Measurements from ENCODE around the gene DSCAM.
"Not testable (repeated sequence)": the region's sequence is repeated elsewhere in the genome, so short reads cannot be mapped to it uniquely, and the experiment has no call there.

Gene DSCAM

DNA sequence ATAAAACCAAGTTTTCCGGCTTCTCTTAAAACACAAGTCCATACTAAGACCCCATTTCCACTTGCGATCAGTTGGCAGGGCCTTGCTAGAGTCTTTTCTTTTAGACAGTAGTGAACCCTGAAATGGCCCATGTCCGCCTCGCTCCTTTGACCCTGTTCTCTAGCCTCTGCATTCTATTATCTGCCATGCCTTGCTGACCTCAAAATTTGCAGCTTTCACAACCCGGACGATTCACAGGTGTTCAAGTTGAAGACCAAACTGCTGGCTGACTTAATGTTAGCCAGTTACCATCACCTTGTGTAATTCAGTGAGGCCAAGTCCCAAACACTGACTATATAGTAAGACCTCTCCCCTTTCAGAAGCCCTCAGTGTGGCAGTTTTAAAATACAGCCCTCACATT is 805.5 kb downstream of the DSCAM start:
- Histone ChIP-seq H4K20me1 (ENCODE audit: insufficient read depth, low read length) (no peaks in the 10 kb centered on the region), H3K4me2 (ENCODE audit: low read length) (no peak overlapping the region), H3K4me1 (ENCODE audit: insufficient read depth, low read length, severe bottlenecking) (no peaks in the 10 kb centered on the region), H3F3A (ENCODE audit: insufficient read depth, low read length) (no peaks in the 10 kb centered on the region), H3K27ac (ENCODE audit: low read depth, low read length, poor library complexity, severe bottlenecking) (no peak overlapping the region), H3K79me2 (ENCODE audit: insufficient read depth, low read length) (no peaks in the 10 kb centered on the region), H3K4me3 (ENCODE audit: low read depth, low read length, poor library complexity, severe bottlenecking) (no peak overlapping the region), H3K9ac (ENCODE audit: low read length) (no peak overlapping the region), H2AFZ (ENCODE audit: low read length) (no peak overlapping the region), H3K27me3 (ENCODE audit: insufficient read depth, low read length) (no peaks in the 10 kb centered on the region; the same call in 1 of the 2 replicates), H3K9me3 (ENCODE audit: low read length) (no peaks in the 10 kb centered on the region), H3K9me2 (ENCODE audit: low read depth, low read length) (no peaks in the 10 kb centered on the region), H3K36me3 (ENCODE audit: insufficient read depth, low read length) (no peaks in the 10 kb centered on the region)
- TF ChIP-seq CTCF (IDR thresholded peaks at IDR 0.05; ENCODE audit: low read length) (no peak), EZH2 (IDR thresholded peaks at IDR 0.05; ENCODE audit: borderline replicate concordance, low read length) (no peak)

DNA sequence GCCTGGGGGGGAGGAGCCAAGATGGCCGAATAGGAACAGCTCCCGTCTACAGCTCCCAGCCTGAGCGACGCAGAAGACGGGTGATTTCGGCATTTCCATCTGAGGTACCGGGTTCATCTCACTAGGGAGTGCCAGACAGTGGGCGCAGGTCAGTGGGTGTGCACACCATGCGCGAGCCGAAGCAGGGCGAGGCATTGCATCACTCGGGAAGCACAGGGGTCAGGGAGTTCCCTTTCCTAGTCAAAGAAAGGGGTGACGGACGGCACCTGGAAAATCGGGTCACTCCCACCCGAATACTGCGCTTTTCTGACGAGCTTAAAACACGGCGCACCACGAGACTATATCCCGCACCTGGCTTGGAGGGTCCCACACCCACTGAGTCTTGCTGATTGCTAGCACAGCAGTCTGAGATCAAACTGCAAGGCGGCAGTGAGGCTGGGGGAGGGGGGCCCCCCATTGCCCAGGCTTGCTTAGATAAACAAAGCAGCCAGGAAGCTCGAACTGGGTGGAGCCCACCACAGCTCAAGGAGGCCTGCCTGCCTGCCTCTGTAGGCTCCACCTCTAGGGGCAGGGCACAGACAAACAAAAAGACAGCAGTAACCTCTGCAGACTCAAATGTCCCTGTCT is 813.7 kb downstream of the DSCAM start:
- H3K9ac ChIP-seq (ENCODE audit: low read length); H2AFZ ChIP-seq (ENCODE audit: low read length); H4K20me1 ChIP-seq (ENCODE audit: insufficient read depth, low read length); H3F3A ChIP-seq (ENCODE audit: insufficient read depth, low read length); H3K4me1 ChIP-seq (ENCODE audit: insufficient read depth, low read length, severe bottlenecking); H3K9me3 ChIP-seq (ENCODE audit: low read length); H3K27ac ChIP-seq (ENCODE audit: low read depth, low read length, poor library complexity, severe bottlenecking); H3K9me2 ChIP-seq (ENCODE audit: low read depth, low read length); H3K36me3 ChIP-seq (ENCODE audit: insufficient read depth, low read length); H3K79me2 ChIP-seq (ENCODE audit: insufficient read depth, low read length); H3K27me3 ChIP-seq (ENCODE audit: insufficient read depth, low read length); H3K4me3 ChIP-seq (ENCODE audit: low read depth, low read length, poor library complexity, severe bottlenecking); H3K4me2 ChIP-seq (ENCODE audit: low read length): not testable (repeated sequence)

- no peak overlapping the region for H3K4me3 ChIP-seq (ENCODE audit: low read depth, low read length, poor library complexity, severe bottlenecking)
- no peaks in the 10 kb centered on the region for H3K36me3 ChIP-seq (ENCODE audit: insufficient read depth, low read length)
- H3K9me2 ChIP-seq (ENCODE audit: low read depth, low read length) = no peaks in the 10 kb centered on the region
- H3K4me1 ChIP-seq (ENCODE audit: insufficient read depth, low read length, severe bottlenecking) = no peaks in the 10 kb centered on the region
- H3K27ac ChIP-seq (ENCODE audit: low read depth, low read length, poor library complexity, severe bottlenecking) = no peak overlapping the region
- no peaks in the 10 kb centered on the region for H3F3A ChIP-seq (ENCODE audit: insufficient read depth, low read length)
- TF ChIP-seq CTCF (IDR thresholded peaks at IDR 0.05; ENCODE audit: low read length) = no peak
- TF ChIP-seq EZH2 (IDR thresholded peaks at IDR 0.05; ENCODE audit: borderline replicate concordance, low read length) = no peak
- H3K27me3 ChIP-seq (ENCODE audit: insufficient read depth, low read length) = no peaks in the 10 kb centered on the region
- H3K79me2 ChIP-seq (ENCODE audit: insufficient read depth, low read length) = no peaks in the 10 kb centered on the region
- no peaks in the 10 kb centered on the region for H4K20me1 ChIP-seq (ENCODE audit: insufficient read depth, low read length)
- H3K9me3 ChIP-seq (ENCODE audit: low read length) = no peaks in the 10 kb centered on the region
- no peak overlapping the region for H3K9ac ChIP-seq (ENCODE audit: low read length)
- no peak overlapping the region for H3K4me2 ChIP-seq (ENCODE audit: low read length)
- no peak overlapping the region for H2AFZ ChIP-seq (ENCODE audit: low read length)
Observed at GRCh38 chr21:40029888-40030287, 817.1 kb downstream of the DSCAM start.

DNA sequence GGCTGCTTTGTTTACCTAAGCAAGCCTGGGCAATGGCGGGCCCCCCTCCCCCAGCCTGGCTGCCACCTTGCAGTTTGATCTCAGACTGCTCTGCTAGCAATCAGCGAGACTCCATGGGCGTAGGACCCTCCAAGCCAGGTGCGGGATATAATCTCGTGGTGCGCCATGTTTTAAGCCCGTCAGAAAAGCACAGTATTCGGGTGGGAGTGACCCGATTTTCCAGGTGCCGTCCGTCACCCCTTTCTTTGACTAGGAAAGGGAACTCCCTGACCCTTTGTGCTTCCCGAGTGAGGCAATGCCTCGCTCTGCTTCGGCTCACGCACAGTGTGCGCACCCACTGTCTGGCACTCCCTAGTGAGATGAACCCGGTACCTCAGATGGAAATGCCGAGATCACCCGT is 818.6 kb downstream of the DSCAM start:
- not testable (repeated sequence) for H3K9me3 ChIP-seq (ENCODE audit: low read length); H3K27ac ChIP-seq (ENCODE audit: low read depth, low read length, poor library complexity, severe bottlenecking); H3K4me3 ChIP-seq (ENCODE audit: low read depth, low read length, poor library complexity, severe bottlenecking); H2AFZ ChIP-seq (ENCODE audit: low read length); H3K27me3 ChIP-seq (ENCODE audit: insufficient read depth, low read length); H3K4me1 ChIP-seq (ENCODE audit: insufficient read depth, low read length, severe bottlenecking); H3K36me3 ChIP-seq (ENCODE audit: insufficient read depth, low read length); H3K4me2 ChIP-seq (ENCODE audit: low read length); H3K79me2 ChIP-seq (ENCODE audit: insufficient read depth, low read length); H3K9ac ChIP-seq (ENCODE audit: low read length); H3K9me2 ChIP-seq (ENCODE audit: low read depth, low read length); H3F3A ChIP-seq (ENCODE audit: insufficient read depth, low read length); H4K20me1 ChIP-seq (ENCODE audit: insufficient read depth, low read length)

Data from OCI-LY1 (cell line).